HT-29 (cell line): ENCODE measurements around the gene PDE1C. TPM values are rescaled to one million over a fixed set of nuclear protein-coding genes. Genes with fewer than 3 reads are reported as not detected.
"Not testable (repeated sequence)": the region's sequence is repeated elsewhere in the genome, so short reads cannot be mapped to it uniquely, and the experiment has no call there.

Experiments used
- DNase-seq: peaks from one replicate; pipeline ENCODE4 v3.0.0-alpha.2; 2015; ENCODE audit warnings: low spot score
- total RNA-seq: library from RNA; depleted of rRNA; stranded (reverse); fragments of >200 nt; shearing (Covaris generic); gene quantifications from 2 replicates; pipeline ENCODE4 v1.2.3, GENCODE V29; 2014; rRNA removed

The PDE1C gene
- total RNA-seq: not detected in 2 replicates

DNA sequence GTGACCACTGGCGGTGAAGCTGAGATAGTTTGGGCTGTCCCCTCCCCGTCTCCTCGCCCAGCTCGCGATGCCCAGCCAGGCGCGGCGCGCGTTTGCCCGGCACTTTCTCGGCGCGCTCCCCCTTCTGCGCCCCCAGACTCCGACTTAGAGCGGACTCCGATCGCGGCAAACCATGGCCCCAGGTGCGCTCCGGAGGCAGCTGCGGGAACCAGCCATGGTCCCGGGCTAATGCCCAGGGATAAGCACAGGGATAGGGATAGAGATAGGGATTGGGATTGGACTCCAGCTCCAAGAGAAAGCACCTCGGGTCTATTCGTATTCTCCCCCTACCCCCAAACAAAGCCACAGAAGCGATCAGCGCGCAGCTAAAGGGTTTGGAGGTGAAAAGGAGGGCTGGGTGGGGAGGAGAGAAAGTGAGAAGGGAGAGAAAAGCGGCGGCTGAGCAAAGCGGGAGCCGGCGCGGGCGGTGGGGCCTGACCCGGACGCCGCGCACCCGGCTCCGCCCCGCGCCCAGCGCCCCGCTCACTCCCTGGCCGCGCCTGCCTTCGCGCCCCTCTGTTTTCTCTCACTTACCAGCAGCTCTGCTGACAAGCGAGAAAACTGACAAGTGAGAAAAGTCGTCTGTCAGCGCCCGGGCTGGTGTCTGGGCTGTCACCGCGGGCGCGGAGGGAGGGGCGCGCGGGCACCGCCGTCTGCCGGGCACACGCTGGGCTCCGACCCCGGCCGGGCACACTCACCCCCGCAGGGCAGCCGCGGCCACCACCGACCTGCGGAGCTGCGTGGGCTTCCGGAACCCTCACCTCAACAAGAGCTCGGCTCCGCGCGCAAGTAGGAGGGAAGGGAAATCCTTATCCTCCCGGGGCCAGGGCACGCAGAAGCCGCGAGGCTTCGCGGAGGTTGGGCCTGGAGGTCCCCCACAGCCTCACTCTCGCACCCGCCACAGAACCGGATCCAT, at the start of gene PDE1C:
PDE1C (minus strand) TSS at position 2 of the 955 bp plus-strand sequence.
- no peak for DNase-seq

DNA sequence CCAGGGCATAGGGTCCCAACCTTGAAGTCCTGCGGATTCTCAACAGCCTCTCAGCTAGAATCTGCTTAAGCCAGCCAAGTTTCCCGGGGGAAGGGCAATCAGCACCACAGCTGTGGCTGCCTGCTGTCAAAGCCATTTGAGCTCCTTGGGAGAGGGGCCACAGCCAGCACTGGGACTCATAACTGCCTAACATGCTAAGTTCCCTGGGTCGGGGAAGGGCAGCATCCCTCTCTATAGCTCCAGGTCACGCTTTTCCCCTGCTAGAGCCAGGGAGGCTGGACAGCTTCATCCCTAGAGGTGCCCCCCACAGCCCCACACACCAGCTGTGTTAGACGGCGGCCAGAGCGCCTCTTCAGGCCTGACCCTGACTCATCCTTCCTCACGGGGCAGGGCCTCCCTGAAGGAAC, 49.6 kb upstream of the PDE1C start:
- no peak for DNase-seq

DNA sequence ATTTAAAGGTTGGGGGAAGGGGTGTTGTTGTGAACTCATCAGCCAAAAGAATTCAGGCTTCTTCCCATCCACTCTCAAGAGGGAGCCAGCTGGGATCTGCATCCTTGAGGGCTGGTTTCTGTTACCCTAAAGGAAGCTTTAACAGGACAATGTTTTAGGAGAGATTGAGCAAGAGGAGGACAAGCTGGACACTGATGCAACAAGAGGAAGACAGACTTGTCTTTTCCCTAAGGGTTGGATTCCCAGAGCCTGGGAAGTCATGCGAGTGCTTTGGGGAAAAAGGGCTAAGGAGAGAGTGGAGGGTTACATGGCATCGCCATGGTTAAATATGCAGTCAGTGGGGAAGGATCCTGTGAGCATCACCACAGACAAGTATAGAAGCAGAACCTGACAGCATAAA, 47.6 kb upstream of the PDE1C start:
- DNase-seq: no peak

DNA sequence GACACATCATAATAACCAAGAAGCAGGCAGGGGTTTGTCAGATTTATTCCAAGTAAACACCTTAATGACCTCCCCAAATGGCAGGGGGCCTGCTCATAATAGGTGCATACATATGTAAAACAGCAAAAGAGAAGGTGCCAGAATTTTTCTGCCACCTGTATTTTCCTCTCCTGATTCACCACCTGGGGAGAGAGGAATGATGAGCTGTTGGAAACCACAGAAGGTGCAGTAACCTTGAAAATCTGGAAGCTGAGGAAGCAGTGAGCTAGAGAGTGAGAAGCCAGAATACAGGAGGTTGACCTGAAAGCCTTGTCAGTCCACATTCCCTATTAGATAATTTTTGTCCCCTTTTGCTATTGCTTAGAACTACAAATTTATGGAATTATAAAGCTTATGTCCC, 46.2 kb upstream of the PDE1C start:
- no peak for DNase-seq

DNA sequence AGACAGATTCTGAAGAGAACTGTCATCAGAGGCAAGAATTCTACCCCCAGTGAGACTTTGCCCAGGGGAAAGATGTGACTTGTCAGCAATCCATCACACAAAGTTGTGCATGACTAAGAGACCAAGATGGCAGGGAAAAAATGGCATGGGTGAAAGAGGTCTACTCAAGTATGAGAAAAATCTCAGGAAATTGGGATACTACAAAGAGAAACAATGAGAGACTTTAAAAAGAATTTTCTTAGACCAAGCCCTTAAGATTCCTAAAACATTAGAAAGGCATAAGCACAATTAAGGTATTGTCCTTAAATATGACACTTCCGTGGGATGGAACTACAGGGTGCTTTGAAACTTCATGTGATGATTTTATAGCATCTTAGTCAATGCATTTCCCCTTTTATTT, 45.6 kb upstream of the PDE1C start:
- DNase-seq: no peak

DNA sequence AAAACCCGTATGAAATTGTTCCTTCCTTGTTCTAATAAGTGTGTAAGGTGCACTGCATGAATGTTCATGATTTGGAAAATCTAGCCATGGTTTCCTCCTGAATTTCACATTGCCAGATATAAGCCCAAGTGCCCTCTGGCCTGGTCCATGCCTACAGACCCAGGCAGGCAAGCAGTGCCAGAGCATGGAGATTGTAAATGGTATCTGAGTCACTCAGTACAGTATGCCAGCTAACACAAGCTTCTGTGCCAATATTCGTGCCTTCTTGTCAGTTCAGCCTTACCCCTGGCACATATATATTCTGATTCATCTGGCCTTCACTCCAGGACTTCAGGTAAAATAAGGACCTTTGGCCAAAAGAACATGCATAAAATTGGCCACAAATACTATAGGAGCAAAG, 38.4 kb upstream of the PDE1C start:
- no peak for DNase-seq

DNA sequence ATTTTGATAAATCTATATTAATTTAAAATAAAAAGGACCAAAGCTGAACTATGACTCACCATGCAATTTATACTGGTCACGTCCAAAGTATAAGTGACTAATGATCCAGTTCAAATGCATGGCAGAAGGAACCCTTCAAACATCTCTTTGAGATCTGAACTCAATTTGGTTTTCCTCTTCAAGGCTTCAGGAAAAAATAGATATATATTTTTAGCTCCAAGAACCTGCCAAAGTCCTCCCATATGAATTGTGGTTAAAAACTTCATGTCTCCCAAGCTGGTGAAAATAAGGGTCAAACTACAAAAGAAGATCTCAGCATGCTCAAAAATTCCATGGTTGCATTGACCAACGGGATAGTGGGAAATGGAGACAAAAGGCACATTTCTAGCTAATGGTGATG, 34.6 kb upstream of the PDE1C start:
- DNase-seq: no peak

DNA sequence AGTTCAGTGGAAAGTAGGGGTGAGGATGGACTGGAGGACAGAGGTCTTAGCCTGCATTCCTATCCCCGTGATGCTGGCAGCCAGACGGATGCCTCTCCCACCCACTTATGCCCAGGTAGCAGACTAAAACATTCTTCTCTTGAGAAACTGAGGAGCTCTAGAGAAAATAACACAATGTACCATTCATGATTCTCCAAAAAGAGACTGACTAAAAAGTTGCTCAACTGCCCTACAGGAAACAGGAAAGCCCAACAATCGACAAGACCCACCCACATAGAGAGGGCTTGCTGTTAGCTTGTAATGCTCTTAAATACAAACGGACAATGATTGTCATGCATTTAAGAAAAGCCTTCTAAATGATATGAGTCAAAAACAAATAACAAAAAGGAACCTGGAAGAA, 33.2 kb upstream of the PDE1C start:
- no peak for DNase-seq

DNA sequence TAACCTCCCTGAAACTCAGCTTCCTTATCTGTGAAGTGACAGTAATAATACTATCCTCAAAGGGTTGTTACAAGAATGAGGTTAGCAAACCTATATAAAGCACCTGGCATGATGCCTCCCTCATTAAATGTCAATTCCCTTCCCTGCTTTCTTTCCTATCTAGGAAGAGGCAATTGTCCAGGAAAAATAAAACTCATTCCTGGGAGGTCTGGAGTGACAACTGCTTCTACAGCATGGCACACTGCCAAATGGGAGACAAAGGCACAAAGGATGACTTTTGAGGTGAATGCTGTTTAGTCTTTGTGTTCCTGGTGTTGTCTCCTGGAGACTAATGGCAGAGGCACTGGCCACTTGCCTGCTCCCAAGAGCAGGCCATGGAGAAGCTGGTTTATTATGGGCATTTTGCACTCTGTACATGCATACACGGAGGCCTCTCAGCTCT, 32.2 kb upstream of the PDE1C start:
- no peak for DNase-seq

DNA sequence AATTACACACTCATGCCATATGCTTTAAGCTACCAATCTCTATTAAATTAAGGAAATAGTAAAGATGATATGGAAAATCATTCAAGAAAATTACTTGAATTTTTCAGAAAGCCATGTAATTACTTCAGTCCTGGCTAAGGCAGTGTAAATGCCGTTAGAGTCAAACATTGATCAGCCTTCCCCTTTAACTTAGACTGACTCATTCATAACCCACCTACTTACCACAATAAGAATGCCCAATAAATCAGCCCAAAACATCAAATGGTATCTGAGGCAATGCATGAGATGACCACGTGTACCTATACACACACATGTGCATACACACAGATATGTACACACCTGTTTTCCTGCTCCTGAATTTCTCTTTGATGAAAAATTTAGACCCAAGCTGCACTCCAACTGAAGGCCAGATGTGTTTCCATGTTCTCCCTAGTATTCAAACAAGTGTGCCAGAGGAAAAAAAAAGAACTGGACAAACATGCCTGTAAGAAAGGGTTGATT, 30.2 kb upstream of the PDE1C start:
- no peak for DNase-seq

DNA sequence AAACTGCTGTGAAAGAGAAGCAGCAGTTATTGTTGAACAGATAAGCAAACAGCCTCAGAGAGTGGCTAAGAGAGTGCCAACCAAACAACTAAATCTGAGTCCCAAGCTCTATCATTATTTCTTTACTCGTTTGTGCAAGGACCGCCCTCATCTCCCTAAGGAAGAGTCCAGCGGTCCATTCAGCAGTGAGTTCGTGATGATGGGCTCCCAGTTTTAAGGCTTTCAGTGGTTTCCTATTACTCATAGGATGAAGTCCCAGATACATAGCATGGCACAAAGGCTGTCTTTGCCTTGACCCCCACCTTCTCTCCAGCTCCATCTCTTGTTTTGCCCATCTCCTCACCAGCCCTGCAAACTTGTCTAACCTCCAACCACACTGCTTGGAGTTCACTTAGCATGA, 24.3 kb upstream of the PDE1C start:
- no peak for DNase-seq

DNA sequence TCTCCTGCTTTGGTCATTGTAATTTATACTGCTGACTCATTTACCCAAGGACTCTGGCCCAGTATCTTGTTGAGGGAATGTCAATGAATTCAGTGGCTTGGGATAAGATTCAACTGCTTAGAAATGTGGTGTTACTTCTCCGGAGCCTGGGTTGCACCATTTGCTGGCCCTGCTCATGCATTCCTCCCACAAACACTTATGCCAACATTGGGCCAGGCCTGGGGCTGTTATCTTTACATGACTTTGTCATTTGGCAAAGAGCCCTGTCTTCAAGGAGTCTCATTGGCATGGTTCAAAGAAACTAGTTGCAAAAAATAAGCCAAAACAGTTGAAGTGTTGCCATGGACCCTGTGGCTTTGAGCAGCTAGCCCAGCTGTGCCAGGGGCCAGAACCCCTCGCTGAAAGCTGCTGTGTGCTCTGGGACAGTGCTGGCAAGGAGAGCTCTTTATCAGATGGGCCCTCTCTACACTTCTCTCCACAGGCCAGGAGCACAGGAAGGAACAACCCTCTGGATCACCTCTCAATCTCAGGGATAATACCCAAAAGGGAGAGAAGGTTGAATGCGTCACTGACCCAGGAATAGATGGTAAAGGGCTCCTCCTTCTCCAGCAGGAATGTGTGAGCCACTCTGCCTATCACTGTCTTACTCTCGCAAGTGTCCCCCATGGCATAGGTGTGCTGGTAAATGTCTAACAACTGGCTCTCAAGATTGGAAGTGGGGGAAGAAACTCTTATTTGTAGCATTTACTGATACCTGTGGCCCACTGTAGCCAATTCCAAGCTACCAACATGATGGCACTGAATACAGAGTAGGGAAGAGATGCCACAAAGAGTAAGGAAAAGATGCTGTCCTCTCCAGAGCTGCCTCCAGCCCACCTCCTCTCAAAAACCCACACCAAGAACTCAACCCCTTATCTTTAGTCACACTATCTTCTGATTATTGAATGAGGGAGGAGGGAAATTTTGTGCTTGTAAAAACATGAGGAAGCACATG, 23.5 kb upstream of the PDE1C start:
- DNase-seq: no peak

DNA sequence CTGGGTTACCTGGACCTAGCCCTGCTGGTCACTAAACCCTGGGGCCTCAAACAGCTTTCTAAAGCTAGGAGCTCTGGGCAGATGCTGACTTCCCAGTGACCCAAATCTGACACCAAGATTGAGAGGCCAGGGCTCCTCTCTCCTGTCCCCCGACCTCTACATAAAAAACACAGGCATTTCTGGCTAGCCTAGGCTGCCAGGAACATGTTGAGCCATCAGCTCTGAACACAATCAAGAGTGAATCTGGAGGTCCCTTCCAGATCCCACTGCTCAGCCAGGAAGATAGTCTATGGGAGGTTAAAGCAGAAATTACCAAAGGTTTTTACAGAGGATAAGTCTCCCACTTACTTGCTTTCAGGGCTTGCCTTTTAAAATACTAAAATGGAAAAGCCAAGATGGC, 22.1 kb upstream of the PDE1C start:
- no peak for DNase-seq

DNA sequence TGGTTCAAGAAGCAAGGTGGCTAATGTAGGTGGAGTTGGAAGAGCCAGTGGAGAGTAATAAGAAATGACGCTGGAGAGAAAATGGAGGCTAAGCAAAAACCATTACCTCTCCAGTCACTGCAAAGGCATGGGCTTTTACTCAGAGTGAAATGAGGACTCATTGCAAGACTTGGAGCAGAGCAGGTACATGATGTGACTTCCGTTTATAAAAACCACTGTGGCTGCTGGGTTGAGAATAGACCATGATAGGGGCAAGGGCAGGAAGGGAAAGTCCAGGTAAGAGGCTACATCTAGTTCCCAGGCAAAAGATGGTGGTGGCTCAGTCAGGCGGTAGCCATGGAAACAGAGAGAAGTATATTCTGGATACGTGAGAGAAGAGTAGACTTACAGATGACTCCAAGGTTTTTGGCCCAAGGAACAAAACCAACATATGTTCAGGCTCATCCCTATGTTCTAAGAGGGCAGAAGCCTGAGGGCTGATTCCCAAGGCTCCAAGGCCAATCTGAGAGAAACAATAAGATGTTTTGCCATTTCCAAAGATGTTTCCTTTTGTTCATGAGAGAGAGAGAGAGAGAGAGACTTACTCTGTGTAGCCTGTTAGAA, 21.5 kb upstream of the PDE1C start:
- DNase-seq: no peak

DNA sequence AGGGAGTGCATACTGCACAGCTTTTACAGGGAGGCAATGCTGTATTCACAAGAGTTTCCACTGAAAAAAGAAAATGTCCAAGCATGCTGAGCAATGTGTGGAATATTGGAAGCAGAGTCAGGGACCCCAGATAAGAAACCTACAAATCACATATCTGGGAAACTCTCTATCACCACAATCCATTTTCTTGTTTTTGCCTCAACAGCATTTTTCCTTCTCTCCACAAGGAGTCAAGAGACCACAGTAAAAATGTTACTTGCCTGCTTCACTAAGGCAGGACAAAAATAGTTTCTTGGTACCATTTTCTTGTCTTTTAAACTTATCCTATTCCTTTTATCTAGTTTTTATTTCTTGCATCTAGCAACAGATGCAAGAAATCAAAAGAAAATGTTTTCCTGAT, 19.5 kb upstream of the PDE1C start:
- DNase-seq: no peak

DNA sequence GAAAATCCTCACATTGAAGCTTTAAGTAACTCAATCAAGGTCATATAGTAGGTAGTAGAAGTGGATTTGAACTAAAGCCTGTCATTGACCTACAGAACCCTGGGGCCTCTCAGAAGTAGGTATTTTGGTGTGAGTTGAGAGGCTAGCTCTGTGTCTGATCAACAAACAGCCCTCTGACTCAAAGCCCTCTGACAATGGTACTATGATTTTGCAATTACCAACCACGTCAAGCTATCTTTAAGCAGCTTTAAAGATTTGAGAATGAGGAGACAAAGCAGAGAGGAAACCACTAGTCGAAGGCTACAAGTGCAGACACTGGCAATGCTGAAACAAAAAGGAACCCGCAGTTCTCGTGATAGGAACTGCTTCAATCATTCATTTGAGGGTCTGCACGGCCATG, 19.0 kb upstream of the PDE1C start:
- DNase-seq: no peak

DNA sequence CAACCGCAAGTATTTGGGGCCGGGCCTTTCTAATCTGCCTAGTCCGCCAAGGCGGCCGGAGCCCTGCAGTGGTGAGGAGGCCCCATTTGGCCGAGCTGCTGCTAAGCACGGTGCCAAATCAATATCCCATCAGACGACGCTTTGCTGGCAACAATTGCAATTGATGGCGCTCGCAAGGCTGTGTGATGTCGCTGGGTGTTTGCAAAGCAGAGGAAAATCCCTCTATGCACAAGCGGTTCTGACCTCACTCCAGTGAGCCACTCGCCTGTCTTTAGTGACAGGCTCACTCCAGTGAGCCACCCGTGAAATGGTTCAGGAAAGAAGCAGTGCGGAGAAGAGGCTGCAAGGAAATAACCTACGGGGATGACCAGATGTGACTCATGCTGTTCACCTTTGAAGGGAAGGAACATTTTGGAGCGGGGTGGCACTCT, 18.3 kb upstream of the PDE1C start:
- DNase-seq: no peak

DNA sequence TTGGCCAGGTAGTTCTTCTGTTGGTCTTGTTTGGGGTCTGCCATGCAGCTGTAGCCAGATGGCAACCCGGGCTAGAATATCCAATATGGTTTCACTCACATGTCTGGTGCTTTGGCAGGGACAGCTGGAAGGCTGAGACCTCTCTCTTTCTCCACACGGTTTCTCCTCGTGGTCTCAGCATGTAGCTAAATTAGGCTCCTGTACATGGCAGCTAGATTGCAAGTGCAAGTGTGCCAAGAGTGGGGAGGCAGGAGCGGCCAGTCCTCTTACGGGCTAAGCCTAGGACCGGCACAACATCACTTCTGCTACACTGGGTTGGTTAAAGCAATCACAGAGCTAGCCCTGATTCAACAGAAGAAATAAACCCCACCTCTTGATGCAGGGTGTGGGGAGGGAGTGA, 9.3 kb upstream of the PDE1C start:
- no peak for DNase-seq

DNA sequence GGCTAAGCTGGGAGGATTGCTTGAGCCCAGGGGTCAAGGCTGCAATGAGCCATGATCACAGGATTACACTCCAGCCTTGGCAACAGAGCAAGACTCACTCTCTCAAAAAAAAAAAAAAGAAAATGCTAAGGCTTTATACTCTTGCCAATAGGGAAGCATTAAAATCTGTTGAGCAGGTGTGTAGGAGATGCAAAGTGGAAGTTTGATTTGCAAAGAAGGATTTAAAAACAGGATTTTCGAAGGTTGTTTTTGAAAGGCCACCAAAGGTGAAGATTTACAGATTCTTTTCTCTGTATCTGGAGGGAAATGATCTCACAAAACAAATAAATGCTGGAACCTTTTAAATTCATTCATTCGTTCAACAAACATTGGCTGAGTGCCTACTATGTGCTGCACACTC, 8.6 kb upstream of the PDE1C start:
- no peak for DNase-seq

DNA sequence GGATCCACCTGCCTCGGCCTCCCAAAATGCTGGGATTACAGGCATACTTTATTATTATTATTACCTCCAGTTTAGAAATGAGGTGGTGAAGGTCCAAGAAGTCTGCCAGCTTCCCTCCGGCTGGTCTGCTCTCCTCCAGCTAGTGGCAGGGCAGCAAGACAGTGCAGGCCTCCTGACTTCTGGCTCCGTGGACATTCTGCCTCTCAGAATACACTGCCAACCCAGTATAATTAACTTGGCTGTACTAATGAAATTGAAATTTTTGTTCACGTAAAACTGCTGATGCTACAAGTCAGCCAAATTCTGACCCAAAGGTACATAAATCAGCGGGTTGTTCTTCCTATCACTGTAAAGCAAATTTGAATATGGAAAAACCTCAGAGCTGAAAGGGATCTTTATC, 7.6 kb upstream of the PDE1C start:
- DNase-seq: no peak

DNA sequence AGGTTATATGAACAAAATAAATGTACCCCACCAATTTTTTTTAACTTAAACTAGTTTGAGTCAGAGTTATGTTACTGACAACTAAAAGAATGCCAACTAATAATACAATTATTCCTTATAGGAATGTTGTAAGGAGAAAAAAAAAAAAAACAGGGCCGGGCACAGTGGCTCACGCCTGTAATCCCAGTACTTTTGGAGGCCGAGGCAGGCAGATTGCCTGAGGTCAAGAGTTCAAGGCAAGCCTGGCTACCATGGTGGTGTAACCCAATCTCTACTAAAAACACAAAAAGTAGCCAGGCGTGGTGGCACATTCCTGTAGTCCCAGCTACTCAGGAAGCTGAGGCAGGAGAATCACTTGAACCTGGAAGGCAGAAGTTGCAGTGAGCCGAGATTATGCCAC, 6.6 kb upstream of the PDE1C start:
- DNase-seq: not testable (repeated sequence)

DNA sequence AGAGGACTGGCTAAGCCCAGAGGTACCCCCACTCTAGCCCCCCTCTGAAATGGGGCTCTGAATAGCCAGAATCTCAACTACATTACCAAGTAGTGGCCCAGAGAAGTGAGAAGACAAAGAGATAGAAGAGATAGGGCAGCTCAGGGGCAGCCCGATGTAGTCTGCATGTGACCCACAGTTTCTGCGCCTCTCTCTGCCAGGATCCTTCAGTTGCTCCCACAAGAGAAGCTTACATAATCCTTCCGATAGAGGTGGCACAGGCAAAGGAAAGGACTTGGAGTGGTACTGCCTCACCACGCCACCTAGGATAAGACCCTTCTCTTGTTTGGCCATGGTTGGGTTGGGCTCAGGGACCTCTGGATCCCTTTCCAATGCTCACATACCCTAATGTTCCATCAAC, 5.4 kb upstream of the PDE1C start:
- no peak for DNase-seq
